T1000 (cell line): ENCODE data around the gene USP27X.

ENCODE experiments used
- DNase-seq: peaks from one replicate; lab custom pipeline; 2025; ENCODE audit warnings: mixed read lengths; lab: John Stamatoyannopoulos, UW

Gene USP27X

DNA sequence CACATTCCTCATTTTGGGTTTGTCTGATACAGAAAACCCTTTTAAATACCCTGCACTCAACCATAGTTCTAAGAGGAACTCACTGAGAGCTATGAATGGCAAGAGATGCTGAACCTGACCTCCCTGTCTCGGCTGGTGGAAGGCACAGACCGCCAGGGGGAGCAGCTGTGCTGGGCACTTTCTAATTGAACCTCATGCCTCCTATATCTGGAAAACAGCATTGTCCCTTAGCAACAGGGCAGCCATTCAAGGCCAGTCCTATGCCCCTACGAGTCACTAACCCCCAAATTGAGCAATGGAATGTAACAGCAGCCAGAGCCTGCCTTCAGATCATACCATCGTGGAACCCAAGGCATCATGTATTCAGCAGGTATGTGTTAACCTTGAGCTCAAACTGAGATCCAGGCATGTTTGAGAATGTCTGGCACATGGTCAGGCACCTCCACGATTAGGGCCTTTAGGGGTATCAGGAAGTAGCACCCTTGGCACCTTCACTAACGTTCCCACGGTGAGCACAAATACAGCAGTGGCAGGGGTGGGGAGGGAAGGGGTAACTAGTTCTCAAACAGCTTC lies 5.1 kb downstream of the USP27X start:
- DNase-seq = no peak

DNA sequence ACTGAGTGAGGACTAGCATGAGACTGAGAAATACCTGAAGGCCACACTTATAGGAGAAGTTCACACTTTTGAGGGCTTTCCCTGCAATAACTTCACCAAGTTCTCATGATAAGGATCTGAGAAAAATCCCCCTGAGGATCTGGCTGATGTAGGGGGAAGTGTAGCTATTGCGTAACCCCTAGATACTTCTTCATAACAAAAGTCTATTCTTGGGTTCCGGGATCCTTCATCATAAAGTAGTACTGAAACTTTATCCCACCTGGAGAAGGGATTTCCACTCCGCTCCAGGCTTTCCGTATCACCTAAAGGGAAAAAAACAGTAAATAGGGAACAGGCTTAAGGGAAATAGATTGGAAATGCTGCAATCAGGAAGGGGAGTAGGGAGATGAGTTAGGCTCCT lies 13.3 kb downstream of the USP27X start:
- DNase-seq = no peak

DNA sequence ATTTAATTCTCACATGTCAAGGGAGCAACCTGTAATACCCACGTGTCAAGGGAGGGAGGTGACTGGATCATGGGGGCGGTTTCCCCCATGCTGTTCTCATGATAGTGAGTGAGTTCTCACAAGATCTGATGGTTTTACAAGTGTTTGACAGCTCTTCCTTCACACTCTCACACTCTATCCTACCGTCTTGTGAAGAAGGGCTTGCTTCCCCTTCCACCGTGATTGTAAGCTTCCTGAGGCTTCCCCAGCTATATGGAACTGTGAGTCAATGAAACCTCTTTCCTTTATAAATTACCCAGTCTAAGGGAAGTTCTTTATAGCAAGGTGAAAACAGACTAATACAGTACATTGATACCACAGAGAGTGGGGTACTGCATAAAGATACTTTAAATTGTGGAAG lies 17.7 kb downstream of the USP27X start:
- no peak for DNase-seq

DNA sequence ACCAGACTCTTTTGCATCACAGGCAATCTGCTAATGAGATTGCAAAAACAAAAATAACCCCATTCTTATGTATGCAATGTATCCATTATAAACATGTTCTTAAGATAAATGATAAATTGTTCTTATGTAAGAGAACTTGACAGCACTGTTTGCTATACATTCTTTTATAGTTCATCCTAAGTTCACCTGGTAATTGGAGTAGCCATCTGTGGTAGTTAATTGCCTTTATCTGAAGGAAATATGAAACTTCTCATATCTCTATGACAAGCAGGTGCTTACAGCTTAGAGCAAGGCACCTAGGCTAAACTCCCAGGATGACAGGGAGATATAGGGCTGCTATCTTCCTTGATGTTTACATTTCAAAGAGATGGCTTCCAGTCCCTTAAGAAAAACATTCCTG lies 21.8 kb downstream of the USP27X start:
- no peak for DNase-seq

DNA sequence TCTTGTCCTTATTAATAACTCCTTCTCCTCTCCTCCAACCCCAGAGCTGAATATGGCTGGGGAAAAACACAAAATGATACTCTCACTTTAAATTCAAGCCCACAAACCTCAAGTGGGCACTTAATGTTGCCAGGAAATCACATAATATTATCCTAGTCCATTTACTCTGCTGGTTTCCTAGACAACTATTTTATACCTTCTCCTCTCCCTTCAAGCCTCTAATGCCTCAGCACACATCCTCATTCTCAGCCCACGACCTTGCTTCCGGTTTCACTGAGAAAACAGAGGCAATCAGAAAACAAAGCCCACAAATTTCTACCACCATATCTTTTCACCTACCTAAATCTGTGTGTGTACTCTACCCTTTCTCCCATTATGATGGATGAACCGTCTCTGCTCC lies 31.1 kb downstream of the USP27X start:
- DNase-seq = no peak

DNA sequence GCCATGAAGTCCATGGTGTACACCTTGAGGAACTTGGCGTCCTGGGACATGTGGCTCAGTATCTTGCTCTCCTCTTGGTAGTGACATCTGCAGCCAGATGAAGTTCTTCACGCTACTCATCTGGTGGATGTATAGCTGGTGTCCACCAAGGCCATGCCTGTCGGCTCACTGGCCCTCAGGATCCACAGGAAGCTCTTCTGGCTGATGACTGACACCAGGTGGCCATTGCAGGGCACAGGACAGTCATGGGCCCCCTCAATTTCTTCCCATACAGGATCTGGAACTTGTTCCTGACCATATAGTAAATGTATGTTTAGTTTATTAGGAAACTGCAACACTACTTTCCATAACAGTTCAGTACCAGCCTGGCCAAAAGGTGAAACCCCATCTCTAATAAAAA lies 32.8 kb downstream of the USP27X start:
- no peak for DNase-seq

DNA sequence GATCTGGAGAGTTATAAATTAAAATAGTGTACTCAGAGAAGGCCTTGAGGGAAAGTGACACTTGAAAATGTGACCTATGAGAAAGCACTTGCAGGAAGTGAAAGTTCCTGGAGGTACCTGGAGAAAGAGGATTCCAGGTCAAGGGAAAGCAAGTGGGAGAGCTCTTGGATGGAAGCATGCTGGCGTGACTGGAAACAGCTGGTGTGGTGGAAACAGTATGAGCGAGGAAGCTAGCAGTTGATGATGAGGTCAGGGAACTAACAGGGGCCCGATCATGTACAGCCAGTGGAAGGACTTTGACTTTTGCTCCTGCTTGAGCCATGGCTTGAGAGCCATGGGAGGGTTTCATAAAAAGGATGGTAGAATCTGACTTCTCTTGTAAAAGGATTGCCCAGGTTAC lies 33.6 kb downstream of the USP27X start:
- DNase-seq = no peak

DNA sequence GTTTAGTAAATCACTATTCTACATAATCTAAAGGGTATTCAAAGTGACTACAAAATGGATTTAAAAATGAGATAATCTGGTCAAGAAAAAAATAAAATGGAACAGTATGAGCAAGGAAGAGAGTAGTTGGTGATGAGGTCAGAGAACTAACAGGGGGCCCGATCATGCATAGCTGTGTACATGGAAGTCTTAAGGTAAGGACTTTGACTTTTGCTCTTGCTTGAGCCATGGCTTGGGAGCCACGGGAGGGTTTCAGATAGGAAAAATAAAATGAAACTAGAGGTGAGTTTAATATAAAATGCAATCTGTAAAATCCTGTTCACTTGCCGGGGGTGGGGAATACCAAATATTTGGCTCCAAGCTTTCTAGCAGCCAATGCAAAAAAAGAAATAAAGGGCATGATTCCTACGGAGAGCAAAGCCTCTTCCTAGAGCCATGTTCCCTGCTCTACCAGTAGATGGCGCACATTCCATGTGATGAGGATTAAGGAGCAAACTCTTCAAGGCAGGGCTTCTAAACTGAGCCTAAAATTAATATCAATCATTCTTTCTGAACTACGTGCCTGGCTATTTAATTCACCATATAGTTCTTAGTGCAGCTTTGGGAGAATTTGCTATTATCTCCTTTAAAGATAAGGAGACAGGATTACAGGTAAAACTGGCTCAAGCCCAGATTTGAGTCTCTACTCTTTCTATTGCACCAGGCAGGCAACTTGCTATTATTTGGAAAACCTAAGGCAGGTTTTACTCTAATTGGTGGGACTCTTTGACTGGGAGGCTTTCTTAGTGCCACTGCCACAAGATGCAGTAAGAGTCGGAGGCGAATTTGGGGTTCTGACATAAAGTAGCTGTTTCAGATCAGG lies 36.3 kb downstream of the USP27X start:
- peak; percentile 4 for DNase-seq

DNA sequence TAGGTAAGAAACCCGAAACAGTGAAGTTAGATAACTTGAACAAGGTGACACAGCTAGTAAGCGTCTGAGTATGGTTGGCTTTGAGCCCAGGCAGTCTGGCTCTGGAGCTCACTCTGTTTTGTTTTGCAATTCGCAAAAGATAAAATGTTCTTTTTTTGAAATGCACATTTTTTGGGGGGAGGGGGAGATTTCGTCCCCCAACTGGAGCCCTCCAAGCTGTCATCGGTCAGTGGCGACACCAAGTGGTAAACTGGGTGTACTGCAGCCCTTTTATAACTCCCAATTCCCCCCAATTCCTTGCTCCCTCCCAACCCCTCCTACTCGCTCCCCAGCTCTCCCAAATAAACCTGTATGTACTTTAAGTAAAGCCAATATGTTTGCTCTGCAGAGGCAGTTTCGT lies 40.3 kb downstream of the USP27X start:
- no peak for DNase-seq

DNA sequence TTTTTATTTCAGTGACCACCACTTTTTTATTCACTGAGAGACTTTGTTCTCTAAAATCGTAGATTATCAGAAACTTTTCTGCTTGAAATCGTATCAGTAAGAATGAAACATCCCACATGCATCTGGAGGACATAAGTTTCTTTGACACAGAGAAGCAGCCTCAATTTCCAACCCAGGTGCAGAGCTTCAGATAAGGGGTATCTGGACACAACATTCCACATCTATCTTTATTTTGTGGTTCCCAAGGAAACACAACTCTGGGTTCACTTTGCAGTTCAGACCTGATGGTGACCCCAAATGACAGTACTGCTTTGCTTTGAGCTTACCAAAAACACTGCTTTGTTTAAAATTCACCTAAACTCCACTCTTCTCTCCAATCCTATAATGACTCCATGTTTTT lies 41.8 kb downstream of the USP27X start:
- no peak for DNase-seq

DNA sequence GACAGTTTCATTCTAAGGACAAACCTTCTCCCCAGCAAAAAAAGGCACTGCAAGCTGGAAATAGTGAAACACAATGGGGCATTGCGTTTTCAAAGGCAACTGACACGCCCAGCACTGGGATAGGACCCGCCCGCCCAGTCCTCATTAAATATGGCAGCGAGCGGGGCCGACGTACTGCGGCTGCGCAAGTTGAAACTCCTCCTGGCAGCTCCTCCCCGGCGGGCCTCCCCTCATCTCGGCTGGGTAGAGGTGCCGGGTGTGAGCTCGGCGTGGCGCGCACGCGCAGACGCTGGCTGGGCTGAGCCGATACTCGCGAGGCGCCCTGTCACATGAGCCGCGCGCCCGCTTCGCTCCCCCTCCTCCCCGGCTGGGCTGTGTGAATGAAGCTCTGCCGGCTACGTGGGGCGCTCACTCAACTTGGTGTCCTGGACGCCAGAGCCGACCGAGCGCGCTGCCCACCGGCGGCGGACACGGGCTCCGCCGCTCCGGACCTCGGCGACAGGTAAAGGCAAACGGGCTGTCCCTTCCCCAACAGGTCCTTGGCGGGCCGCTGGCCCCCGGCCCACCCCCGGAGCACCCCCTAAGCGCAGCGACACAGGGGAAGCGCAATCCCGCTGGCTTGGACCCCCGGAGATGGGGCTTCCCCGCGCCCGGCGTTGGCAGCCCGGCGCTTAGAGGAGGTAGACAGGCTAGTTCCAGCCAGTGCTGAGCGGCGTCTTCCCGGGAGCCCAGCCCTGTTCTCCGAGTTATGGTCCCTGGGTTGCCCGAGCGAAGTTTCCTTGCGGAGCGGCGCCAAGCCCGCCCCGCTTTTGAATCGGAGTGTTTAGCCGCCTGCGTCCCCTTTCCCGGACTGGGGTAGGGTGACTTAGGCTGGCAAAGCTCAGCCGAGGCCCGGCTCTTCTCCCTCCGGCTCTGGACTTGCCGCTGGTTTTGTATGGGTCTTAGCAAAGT lies 43.3 kb downstream of the USP27X start, which contains the start of gene CLCN5:
CLCN5 (plus strand) TSS at position 306 of the 951 bp plus-strand sequence. CDS start 2,703 bp downstream, outside the sequence.
- DNase-seq = peak; percentile 97

DNA sequence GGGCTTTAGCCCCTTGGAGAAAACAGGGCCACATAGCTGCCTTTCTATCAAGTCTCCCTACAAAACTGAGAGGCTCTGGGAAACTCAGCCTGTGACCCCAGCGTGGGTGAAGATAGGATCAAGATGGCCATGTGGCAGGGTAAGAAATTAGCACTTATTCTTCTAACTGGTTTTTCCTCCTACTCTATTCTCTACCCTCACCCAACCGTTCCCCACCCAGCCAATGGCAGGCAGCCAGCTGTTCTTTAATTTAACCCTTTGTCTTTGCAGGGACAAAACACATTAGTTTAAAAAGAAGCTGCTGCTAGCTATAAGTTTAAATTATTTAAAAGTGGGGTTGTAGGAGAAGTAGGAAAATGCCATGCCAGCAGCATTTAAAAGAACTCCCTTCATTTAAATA lies 45.9 kb downstream of the USP27X start:
- no peak for DNase-seq

DNA sequence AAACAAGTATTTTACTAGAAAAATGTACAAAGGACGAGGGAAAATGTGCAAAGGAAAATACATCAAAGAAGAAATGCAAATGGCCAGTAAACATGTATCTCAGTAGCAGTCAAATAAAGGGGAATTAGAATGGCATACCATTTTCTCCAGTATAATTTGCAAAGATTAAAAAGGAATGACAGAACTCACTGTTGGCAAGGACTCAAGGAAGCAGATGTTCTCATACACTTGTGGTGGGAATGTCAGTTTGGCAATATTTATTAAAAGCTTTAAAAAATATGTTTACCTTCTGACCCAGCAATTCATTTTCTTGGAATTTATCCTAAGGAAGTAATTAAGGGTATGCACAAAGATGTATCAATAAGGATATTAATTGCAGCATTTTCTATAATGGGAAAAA lies 50.8 kb downstream of the USP27X start:
- no peak for DNase-seq
